Activated CD8-positive, alpha-beta T cell treated with anti-CD3 and anti-CD28 coated beads for 36 hours (primary cell): ENCODE data around the gene AADAT. TPM values are rescaled to one million over a fixed set of nuclear protein-coding genes. Genes with fewer than 3 reads are reported as not detected.

ENCODE experiments used
- ATAC-seq: fragments of 200-7000 bp; cut with Tn5 transposase; one replicate; pipeline ENCODE4 v1.10.0; 2021; ENCODE audit warnings: mild to moderate bottlenecking, moderate library complexity
- CTCF ChIA-PET: fragments of 350-600 bp; sonication (Branson Sonifier 250); formaldehyde crosslinking; loops from one replicate; lab custom pipeline; 2021; ENCODE audit warnings: antibody characterized with exemption; lab: Charles Lee
- POLR2A ChIA-PET: fragments of 350-600 bp; sonication (Branson Sonifier 250); formaldehyde crosslinking; loops from one replicate; lab custom pipeline; 2021; ENCODE audit warnings: antibody characterized with exemption; lab: Charles Lee
- DNase-seq: peaks from one replicate; pipeline ENCODE4 v3.0.0-alpha.2; 2020
- H3K27ac Mint-ChIP-seq: one replicate; pipeline ENCODE4 v1.8.0; 2021; ENCODE audit warnings: mild to moderate bottlenecking, mixed read lengths
- H3K27me3 Mint-ChIP-seq: one replicate; pipeline ENCODE4 v1.8.0; 2021; ENCODE audit warnings: mixed read lengths
- H3K36me3 Mint-ChIP-seq: one replicate; pipeline ENCODE4 v1.8.0; 2021; ENCODE audit warnings: low read depth, mixed read lengths
- H3K4me1 Mint-ChIP-seq: one replicate; pipeline ENCODE4 v1.8.0; 2021; ENCODE audit warnings: low read depth, mixed read lengths
- H3K4me3 Mint-ChIP-seq: one replicate; pipeline ENCODE4 v1.8.0; 2021; ENCODE audit warnings: mild to moderate bottlenecking, moderate library complexity, mixed read lengths
- H3K9me3 Mint-ChIP-seq: one replicate; pipeline ENCODE4 v1.8.0; 2021; ENCODE audit warnings: mixed read lengths
- CTCF ChIP-seq: fragments of 200-600 bp; IDR thresholded peaks from one replicate; pipeline ENCODE4 v1.8.0; 2022; ENCODE audit warnings: antibody characterized with exemption, mild to moderate bottlenecking
- intact Hi-C: fragments of 100-400 bp; cut with micrococcal nuclease; formaldehyde crosslinking; loops from one replicate; pipeline ENCODE4 v1.10.0; 2022
- total RNA-seq, 2 experiments: library from RNA; stranded (reverse); gene quantifications; one replicate each; pipeline ENCODE4 v1.2.3, GENCODE V29; 2021

AADAT gene
- total RNA-seq, 2 experiments from 2014 or later: not detected

GRCh38 chr4:170033999-170034398 lies 55.8 kb downstream of the AADAT start:
- ChIA-PET POLR2A (no interaction called here), CTCF (no interaction called here)
- ATAC-seq (no peak), DNase-seq (no peak)
- no peaks in the 10 kb centered on the region for H3K9me3 Mint-ChIP-seq
- H3K27ac Mint-ChIP-seq: no peak overlapping the region
- no peaks in the 10 kb centered on the region for H3K4me1 Mint-ChIP-seq
- intact Hi-C loops: no loop called here
- H3K36me3 Mint-ChIP-seq: no peaks in the 10 kb centered on the region
- no peak for TF ChIP-seq CTCF
- H3K27me3 Mint-ChIP-seq: peaks cover 9% of the 10 kb centered on the region
- no peak overlapping the region for H3K4me3 Mint-ChIP-seq

DNA sequence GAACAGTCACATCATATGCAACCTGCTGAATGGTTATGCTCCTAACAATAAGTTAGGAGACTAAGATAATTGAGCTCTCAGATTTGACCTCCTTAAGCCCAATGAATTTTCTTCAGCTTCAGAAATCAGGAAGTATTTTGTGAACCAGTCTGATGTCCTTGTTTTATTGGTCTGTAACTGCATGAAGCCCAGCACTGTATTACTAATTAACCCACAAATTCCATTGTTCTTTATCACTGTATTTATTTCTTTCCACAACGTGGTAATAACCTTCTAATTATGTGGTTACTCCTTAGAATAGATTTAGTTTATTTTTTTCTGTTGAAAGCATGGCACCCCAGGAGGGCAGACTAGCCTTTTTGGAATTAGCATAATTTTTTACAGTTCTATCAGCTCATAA lies 59.6 kb downstream of the AADAT start:
- peaks cover 2% of the 10 kb centered on the region for H3K36me3 Mint-ChIP-seq
- intact Hi-C loops: no loop called here
- ChIA-PET POLR2A (no interaction called here), CTCF (no interaction called here)
- H3K9me3 Mint-ChIP-seq: peaks cover 4% of the 10 kb centered on the region
- no peak overlapping the region for H3K27ac Mint-ChIP-seq
- DNase-seq (no peak), ATAC-seq (no peak)
- H3K4me3 Mint-ChIP-seq: no peak overlapping the region
- peaks cover 3% of the 10 kb centered on the region for H3K4me1 Mint-ChIP-seq
- peaks cover 20% of the 10 kb centered on the region for H3K27me3 Mint-ChIP-seq
- no peak for TF ChIP-seq CTCF

GRCh38 chr4:170027181-170027829 lies 62.5 kb downstream of the AADAT start:
- intact Hi-C loops: loop anchor here (10.0 kb wide), 1 partner anchor 413 kb away; the partner anchor contains the start of gene NEK1
- peak overlapping the region; percentile 76 for H3K27ac Mint-ChIP-seq
- ATAC-seq (peak; percentile 85), DNase-seq (peak; percentile 94)
- H3K27me3 Mint-ChIP-seq: peaks cover 19% of the 10 kb centered on the region
- H3K4me1 Mint-ChIP-seq: peaks cover 3% of the 10 kb centered on the region
- peaks cover 2% of the 10 kb centered on the region for H3K36me3 Mint-ChIP-seq
- CTCF ChIA-PET: no interaction called here
- TF ChIP-seq CTCF: no peak
- H3K4me3 Mint-ChIP-seq: peak overlapping the region; percentile 81
- POLR2A ChIA-PET: interaction anchor here (1.1 kb wide), 2 partner anchors 12 to 415 kb away, joined by 3 read pairs; partner anchors contain the start of gene NEK1
- H3K9me3 Mint-ChIP-seq: peaks cover 4% of the 10 kb centered on the region

DNA sequence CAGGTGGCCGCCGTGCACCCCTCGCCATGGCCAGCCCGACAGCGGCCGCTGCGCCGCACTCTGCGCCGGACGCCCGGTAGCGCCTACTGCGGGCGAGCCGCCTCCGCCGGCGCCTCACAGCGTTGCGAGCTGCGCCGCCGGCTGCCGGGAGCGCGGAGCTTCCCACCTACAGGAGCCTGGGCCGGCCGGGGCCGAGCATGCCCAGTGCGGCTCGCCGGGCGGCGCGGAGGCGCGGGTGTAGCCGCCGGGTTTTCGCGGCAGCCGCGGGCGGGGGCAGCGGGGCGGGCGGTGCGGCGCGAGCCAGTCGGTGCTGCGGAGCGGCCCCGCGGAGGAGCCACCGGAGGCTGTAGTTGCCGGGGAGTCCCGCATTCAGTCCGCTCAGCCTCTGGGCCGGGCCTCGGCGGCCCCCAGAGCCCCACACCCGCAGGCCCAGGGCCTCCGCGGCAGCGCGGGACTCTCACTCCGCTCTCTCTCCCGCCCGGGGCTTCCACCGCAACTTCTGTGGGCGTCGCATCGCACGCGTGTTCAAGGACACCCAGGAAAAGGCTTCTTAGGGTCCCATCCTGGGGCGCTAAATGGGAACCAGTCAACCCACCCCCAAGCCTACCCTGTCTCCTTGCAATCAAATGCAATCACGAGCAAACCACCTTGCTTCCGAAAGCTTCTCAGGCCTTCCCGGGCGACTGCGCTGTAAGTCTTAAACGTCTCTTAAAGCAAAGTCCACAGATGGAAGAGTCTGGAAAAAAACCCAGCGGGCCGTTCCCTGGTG lies 63.3 kb downstream of the AADAT start, which contains the start of gene MFAP3L:
Gene MFAP3L, minus strand, starts transcription at position 143 of the 769 bp plus-strand sequence. CDS start 20,518 bp downstream, outside the sequence.
- peaks cover 4% of the 10 kb centered on the region for H3K9me3 Mint-ChIP-seq
- H3K27ac Mint-ChIP-seq: peak within 1 kb of the TSS; percentile 84
- ChIA-PET CTCF (interaction anchor here (1.3 to 1.5 kb wide), 2 partner anchors 14 to 27 kb away, joined by 3 read pairs; no protein-coding TSS in a partner anchor), POLR2A (interaction anchor here (1.1 kb wide), 2 partner anchors 11 to 414 kb away, joined by 3 read pairs; partner anchors contain the start of gene NEK1)
- H3K36me3 Mint-ChIP-seq: peaks cover 2% of the 10 kb centered on the region
- intact Hi-C loops: loop anchor here (10.0 kb wide), 1 partner anchor 412 kb away; the partner anchor contains the start of gene NEK1
- peak; percentile 81 for ATAC-seq
- peak; percentile 80 for DNase-seq
- TF ChIP-seq CTCF: no peak
- H3K4me1 Mint-ChIP-seq: peaks cover 3% of the 10 kb centered on the region
- H3K4me3 Mint-ChIP-seq: peak within 1 kb of the TSS; percentile 81
- peaks cover 19% of the 10 kb centered on the region for H3K27me3 Mint-ChIP-seq
